IPS-15b (cell line): Measurements from ENCODE around the gene FAM72C.
"Not testable (repeated sequence)": the region's sequence is repeated elsewhere in the genome, so short reads cannot be mapped to it uniquely, and the experiment has no call there.

Experiments
- H3K27me3 ChIP-seq: one replicate; pipeline ENCODE4 v1.6.1; 2013; ENCODE audit warnings: low read length; ENCODE audit not compliant: control insufficient read depth, insufficient read depth
- H3K36me3 ChIP-seq: one replicate; pipeline ENCODE4 v1.6.1; 2013; ENCODE audit warnings: low read length; ENCODE audit not compliant: control insufficient read depth, insufficient read depth
- H3K4me1 ChIP-seq: one replicate; pipeline ENCODE4 v1.6.1; 2013; ENCODE audit warnings: mild to moderate bottlenecking, low read length; ENCODE audit not compliant: control insufficient read depth, insufficient read depth
- H3K4me3 ChIP-seq: one replicate; pipeline ENCODE4 v1.5.1; 2013; ENCODE audit warnings: low read depth, low read length
- H3K9ac ChIP-seq: one replicate; pipeline ENCODE4 v1.6.1; 2013; ENCODE audit warnings: low read depth, mild to moderate bottlenecking, low read length
- H3K9me3 ChIP-seq: one replicate; pipeline ENCODE4 v1.6.1; 2013; ENCODE audit warnings: mild to moderate bottlenecking, low read length; ENCODE audit not compliant: control insufficient read depth, insufficient read depth

FAM72C gene

GRCh38 chr1:143965860-143966259, 5.9 kb downstream of the FAM72C start:
- not testable (repeated sequence) for H3K4me3 ChIP-seq, H3K36me3 ChIP-seq, H3K27me3 ChIP-seq, H3K9ac ChIP-seq, H3K4me1 ChIP-seq, H3K9me3 ChIP-seq

GRCh38 chr1:143964294-143964693, 7.5 kb downstream of the FAM72C start:
- H3K4me1 ChIP-seq, H3K27me3 ChIP-seq, H3K9me3 ChIP-seq, H3K36me3 ChIP-seq, H3K4me3 ChIP-seq, H3K9ac ChIP-seq: not testable (repeated sequence)

GRCh38 chr1:143955930-143956329, 15.9 kb downstream of the FAM72C start:
- not testable (repeated sequence) for H3K36me3 ChIP-seq, H3K9ac ChIP-seq, H3K9me3 ChIP-seq, H3K27me3 ChIP-seq, H3K4me3 ChIP-seq, H3K4me1 ChIP-seq

GRCh38 chr1:143952913-143953312, 18.9 kb downstream of the FAM72C start:
- H3K9ac ChIP-seq, H3K36me3 ChIP-seq, H3K4me3 ChIP-seq, H3K27me3 ChIP-seq, H3K9me3 ChIP-seq, H3K4me1 ChIP-seq: not testable (repeated sequence)

GRCh38 chr1:143951485-143952391, 20.0 kb downstream of the FAM72C start:
- H3K9me3 ChIP-seq, H3K27me3 ChIP-seq, H3K4me3 ChIP-seq, H3K4me1 ChIP-seq, H3K9ac ChIP-seq, H3K36me3 ChIP-seq: not testable (repeated sequence)

GRCh38 chr1:143947749-143948148, 24.0 kb downstream of the FAM72C start:
- not testable (repeated sequence) for H3K9ac ChIP-seq, H3K27me3 ChIP-seq, H3K4me1 ChIP-seq, H3K9me3 ChIP-seq, H3K4me3 ChIP-seq, H3K36me3 ChIP-seq

GRCh38 chr1:143945253-143945652, 26.5 kb downstream of the FAM72C start:
- not testable (repeated sequence) for H3K9me3 ChIP-seq, H3K36me3 ChIP-seq, H3K4me1 ChIP-seq, H3K9ac ChIP-seq, H3K4me3 ChIP-seq, H3K27me3 ChIP-seq

GRCh38 chr1:143944576-143945240, 27.1 kb downstream of the FAM72C start:
- not testable (repeated sequence) for H3K36me3 ChIP-seq, H3K4me1 ChIP-seq, H3K9ac ChIP-seq, H3K27me3 ChIP-seq, H3K9me3 ChIP-seq, H3K4me3 ChIP-seq

- H3K9ac ChIP-seq, H3K9me3 ChIP-seq, H3K36me3 ChIP-seq, H3K27me3 ChIP-seq, H3K4me3 ChIP-seq, H3K4me1 ChIP-seq: not testable (repeated sequence)
These were observed 28.3 kb downstream of the FAM72C start for GRCh38 chr1:143943319-143943978.

- not testable (repeated sequence) for H3K27me3 ChIP-seq, H3K9ac ChIP-seq, H3K36me3 ChIP-seq, H3K4me3 ChIP-seq, H3K9me3 ChIP-seq, H3K4me1 ChIP-seq
These were observed 29.4 kb downstream of the FAM72C start for GRCh38 chr1:143942238-143942860.

GRCh38 chr1:143939666-143940065, 32.1 kb downstream of the FAM72C start:
- not testable (repeated sequence) for H3K9me3 ChIP-seq, H3K36me3 ChIP-seq, H3K9ac ChIP-seq, H3K27me3 ChIP-seq, H3K4me1 ChIP-seq, H3K4me3 ChIP-seq

- not testable (repeated sequence) for H3K4me1 ChIP-seq, H3K4me3 ChIP-seq, H3K9ac ChIP-seq, H3K27me3 ChIP-seq, H3K9me3 ChIP-seq, H3K36me3 ChIP-seq
These were observed 32.9 kb downstream of the FAM72C start for GRCh38 chr1:143938922-143939321.
